GM19463 (cell line): Measurements from ENCODE around the gene WDR86.
A peak's percentile ranks its signal among the peaks of the same experiment; 100 is the strongest.

ENCODE experiments used
- ATAC-seq: cut with Tn5 transposase; IDR thresholded peaks from one replicate; pipeline ENCODE4 v1.9.1; 2021; ENCODE audit warnings: mild to moderate bottlenecking, moderate library complexity; ENCODE audit not compliant: unreplicated experiment

WDR86 gene

DNA sequence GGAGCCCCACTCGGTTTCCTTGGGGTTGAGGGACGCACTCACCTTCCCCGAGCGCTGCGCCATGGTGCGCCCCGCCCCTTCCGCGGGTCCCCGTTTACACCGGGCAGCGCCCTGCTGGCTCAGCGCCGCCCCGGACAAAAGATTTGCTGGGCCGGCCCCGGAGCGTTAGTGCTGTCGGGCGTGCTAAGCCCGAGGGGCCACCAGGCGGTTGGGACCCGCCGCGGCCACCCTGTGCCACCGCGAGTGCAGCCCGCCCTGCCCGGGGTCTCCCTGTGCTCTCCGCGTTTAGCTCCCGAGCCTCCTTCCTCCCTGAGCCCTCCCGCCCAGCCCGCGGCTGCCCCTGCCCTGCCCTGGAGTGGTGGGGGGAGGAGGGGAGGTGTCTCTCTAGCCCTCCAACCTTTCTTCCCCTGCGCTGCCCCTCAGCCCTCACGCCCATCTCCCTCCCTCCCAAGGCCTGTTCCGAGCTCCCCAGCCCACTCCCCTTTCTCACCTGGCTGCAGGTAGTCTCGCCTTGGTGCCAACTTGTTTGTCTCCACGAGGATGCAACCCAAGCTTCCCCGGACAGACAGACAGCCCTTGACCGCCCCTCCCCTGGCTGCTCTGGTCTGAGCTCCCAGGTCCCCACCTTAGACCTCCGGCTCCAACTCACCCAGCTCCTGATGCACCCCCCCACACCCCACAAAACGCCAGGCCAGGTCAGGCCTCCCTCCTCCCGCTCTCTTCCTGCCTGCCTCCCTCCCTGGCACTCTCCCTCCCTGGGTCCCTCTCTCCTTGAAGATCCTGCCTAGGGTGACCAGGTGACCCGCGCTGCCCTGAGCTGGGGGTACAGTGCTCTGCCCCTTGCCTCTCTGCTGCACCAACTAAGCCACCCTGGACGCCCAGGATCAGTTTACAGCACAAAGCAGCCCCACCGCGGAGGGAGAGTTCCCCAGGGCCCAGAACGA lies 30.3 kb upstream of the WDR86 start, which contains the start of gene CRYGN:
Gene CRYGN (minus strand): TSS at position 287 of the 944 bp plus-strand sequence. CDS start 224 bp downstream, at position 63.
- no peak for ATAC-seq

DNA sequence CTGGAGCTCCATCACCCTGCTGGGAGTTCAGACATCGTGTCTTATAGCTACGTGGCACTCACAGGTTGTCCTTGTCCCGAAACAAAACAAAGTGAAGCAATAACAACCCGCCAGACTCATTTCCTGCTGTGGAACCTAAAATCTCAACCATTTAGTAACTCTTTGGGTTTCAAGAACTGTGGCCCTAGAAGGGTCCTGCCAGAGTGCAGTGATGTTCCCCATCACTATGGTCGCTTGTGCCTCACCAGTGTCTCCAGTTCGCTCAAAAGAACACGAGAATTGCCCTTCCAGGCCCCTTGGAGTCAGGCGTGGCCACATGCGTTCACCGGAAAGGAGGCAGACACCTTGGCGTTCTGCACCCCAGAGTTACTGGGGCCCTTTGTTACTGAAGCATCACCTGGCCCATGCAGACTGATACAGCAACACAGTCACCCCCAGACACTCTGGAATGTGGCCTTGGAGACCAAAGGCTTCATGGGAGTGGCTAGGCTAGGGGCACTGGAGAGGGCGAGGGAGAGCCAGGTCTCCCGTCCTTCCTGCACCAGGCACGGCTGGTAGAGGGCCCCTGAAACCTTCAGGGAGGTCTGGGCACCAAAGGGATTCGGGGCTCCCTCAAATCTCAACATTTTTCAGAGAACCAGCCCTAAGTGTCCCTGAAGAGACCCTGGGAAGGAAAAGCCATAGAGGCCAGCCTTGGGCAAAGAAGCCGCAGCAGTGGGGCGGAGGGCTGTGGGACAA lies 29.2 kb upstream of the WDR86 start:
- no peak for ATAC-seq

DNA sequence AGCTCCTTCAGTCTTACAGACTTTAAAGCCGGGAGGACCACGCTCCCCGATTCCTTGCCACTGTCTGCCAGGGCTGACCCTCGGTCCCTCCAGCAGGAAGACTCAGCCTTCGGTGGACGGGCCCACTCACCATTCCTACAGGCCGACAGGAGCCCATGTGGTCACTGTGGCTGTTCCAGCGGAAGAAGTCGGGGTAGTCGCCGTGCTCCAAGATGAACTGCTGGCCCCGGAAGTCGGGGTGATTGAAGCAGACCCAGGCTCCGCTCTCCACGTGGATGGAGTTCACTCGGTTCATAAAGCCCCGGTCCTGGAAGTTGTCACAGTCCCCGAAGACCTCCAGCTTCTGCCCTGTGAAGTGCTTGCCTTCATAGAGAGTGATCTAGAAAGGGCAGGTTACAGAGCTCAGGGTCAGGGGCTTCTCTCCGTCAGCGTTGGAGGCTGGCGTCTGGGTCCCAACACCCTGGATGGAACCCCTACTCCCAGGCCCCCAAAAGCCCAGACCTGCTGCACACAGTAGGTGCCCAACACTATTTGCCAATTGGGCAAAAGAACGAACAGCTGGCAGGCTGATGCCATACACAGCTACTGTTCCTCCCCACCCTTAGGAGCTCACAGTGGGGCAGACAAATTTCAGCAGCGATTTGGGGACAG lies 28.2 kb upstream of the WDR86 start:
- no peak for ATAC-seq

DNA sequence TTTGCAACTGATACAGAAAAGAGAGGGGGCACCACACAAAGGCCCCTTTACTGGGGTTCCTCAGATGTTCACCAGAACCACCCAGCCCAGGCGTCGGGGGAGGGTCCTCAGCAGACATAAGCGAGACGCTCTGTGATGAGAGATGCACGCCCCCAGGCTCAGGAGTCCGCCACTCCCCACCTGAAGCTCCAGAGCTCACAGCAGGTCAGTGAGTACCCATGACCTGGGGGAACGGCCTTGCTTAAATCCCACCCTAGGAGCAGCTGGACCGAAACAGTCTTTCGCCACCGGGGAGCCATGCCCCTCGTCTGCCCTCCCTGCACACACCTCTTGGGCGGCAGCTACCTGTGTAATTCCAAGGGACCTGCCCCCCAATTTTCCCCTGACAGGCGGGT lies 27.3 kb upstream of the WDR86 start:
- ATAC-seq, result no peak

DNA sequence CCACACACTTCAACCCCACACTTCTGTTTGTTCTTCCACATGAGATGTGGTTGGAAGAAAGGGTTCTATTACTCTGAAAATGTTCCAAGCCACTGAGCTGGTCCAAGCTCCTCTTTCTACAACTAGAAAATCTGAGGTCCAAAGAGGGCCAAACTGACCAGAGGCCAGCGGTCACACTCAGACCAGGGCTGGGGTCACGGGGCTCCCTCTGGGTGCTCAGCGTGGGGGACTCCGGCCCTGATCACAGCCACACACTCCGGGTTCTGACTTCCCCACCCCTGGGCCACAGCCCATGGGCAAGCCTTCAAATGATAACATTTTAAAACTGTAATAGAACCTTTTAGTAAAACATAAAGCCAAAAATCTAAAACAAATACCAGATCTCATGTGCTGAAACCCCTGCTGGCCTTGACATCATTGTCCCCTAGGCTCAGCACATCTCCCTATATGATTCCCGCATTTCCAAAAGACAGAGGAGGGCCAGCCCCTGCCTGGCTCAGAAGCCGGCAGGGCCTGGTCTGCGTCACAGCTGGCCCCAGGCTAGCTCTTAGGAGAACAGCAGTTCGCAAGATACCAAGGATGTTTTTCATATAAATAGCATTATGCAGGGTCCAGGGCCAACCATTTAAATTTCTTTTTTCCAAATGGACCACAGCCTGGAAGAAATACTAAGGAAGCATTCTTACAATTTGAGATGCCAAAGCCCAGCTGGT lies 26.8 kb upstream of the WDR86 start:
- ATAC-seq, result no peak

DNA sequence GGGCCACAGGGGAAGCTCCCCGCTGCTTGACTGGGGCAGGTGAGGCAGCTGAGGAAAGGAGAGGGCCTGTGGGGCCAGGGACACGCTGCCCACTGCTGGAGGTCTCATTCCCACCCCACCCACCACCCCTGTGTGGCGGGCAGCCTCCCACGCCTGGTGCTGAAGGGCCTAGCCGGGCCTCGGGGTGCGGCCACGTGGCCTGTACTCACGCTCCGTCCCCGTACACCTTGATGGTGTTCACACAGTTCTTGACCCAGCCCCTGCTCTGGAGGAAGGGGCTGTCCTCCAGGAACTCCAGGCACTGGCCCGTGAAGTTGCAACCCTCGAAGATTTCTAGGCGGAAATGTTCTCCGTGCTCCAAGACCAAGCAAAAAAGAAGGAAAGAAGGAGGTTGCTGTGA lies 26.1 kb upstream of the WDR86 start:
- ATAC-seq, result no peak

DNA sequence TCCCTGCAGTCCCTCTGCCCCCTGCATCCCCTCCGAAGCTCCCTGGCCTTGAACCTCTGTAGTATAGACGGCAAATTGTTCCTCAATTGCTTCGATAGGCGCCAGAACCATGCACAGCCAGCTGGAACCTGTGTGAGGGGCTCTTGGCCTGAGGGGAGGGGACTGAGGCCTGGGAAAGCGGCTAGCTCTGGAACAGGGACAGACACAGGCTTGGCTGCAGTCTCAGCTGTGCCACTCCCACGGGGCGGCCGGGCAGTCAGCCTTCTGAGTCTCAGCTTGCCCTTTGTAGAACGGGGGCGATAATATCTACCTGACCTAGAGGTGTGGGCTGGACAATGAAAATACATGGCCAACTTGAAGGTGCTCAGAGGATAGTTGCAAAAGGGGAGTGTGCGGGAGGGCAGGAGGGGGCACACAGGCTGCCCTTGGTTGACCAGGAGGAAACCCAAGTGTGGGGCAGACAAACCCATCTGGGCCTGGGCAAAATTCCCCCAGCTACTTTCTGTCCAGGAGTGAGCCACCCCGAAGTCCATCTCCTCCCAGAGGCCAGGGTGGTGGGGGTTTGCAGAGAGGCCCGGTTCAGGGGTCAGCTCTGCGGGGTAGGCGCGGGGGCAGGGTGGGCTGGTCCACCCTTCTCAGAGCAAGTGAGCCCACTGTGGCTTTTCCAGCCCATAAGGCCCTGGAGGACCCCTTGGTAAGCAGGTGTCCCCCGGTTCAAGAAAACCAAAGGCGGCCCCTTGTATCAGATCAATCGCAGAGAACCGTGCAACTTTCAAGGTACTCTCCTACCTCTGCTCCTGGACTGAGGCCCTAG lies 25.5 kb upstream of the WDR86 start:
- no peak for ATAC-seq

DNA sequence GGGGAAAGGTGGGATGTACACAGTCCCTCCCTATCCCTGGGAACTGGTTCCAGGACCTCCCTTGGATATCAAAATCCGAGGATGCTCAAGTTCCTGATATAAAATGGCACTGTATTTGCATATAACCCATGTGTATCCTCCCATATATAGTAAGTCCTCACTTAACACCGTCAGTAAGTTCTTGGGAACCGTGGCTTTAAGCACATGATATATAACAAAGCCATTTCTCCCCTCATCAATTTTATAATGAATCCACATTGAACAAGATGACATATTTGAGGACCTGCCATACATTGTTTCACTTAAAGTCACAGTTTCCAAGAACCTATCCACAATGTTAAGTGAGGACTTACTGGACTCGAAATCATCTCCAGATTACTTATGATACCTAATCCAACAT lies 24.7 kb upstream of the WDR86 start:
- no peak for ATAC-seq

DNA sequence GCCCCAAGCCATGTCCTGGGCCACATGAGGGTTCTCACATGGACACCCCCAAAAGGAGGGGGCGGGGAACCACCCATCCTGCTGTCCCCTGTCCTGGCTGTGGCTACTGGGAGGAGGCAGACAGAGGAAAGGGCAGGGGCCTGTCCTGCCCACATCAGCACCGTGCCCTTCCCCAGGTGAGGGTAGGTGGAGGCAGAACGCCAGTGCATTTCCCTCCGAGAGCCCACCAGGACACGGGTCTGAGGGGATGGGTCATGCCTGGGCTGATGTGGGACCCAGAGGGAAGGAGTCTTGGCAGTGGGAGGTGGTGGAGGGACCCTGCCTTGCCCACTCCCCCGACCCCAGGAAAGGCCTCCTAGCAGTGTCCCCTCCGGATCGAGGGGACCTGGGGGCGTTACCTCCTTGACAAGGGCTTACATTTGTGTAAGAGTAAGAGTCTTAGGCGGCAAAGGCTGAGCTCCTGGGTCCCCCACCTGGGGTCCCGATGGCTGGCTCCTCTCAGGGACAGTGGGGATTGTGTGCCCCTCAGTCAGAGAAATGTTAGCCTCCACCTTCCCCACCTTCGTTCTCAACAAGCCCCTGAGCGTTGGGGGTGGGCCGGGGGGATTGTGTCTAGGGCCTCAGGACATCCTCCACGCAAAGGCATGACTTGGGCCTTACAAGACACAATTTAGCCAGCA lies 24.0 kb upstream of the WDR86 start:
- no peak for ATAC-seq

DNA sequence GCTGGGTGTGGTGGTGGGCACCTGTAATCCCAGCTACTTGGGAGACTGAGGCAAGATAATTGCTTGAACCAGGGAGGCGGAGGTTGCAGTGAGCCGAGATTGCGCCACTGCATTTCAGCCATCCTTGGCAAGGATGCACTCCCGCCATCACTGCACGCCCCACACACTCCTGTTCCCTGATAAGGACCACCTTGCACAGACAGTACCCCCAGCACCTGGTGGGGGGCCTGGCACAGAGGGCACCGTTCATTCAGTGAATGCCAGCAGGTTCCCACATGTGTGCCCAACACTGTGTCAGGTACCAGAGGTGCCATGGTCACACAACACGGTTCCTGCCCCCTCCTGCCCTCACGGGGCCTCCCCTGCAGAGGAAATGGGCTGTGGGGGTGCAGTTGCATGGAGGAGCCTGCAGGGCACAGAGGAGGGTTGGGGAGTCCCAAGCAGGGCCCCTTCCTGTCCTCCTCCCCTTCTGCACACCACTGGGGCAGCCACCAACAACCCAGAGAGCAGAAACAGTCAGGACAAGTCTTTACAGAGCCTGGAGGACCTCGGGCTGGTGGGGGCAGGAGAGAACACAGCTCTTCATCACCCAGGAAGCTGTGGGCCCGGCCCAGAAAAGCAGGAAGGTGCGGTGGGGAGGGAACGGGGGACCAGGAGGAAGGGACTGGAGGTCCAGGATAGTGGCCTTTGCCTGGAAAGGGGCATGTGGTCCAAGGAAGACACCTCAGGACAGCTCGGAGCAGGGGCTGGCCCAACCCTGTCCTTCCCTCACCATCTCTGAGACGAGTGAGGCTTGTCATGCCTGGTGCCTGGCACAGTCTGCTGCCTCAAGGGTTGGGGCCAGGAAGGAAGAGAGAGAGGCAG lies 23.1 kb upstream of the WDR86 start:
- peak; percentile 59 for ATAC-seq

DNA sequence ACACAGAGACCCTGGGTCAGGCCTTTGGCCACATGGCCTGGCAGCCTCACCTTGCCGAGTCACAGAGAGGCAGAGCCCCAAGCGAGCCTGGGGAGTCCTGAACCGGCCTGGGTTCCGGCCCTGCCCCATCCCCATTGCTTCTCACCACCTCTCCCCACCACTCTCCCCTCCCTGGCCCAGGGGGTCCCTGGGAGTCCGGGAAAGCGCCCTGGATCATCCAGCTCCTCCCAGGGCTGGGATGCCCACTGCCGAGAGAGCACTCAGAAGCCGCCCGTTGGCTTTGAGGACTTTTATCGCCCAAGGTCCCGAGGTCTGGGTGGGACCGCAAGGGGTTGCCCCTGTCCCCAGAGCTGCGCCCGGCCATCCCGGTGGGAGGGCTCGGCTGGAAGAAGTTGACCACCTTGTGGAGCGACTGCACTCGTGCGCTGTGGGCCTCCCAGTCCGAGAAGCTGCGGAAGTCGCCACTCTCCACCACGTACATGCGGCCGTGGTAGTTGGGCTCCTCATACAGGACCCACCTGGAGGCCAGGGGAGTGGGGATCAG lies 22.0 kb upstream of the WDR86 start:
- no peak for ATAC-seq

DNA sequence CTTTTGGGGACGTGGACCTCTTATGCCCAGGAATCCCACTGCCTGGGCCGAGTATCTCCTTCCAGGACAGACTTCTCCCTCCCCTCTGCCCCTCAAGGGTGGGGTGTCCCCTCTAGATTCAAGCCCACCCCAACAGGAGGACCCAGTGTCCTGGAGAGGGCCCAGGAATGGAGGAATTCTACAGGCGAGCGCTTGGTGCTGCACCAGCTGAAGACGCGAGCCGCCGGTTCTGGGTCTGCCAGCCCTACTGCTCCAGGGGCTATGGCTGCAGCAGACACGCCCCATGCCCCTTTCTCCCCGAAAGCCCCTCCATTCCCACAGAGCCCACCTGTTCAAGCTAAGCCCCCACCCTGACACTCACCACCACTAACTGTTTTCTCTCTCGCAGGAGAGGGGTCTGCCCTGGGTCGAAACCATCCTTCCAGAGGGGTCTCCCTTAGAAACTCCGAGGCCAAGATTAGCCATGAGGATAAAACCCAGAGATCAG lies 21.5 kb upstream of the WDR86 start:
- no peak for ATAC-seq

DNA sequence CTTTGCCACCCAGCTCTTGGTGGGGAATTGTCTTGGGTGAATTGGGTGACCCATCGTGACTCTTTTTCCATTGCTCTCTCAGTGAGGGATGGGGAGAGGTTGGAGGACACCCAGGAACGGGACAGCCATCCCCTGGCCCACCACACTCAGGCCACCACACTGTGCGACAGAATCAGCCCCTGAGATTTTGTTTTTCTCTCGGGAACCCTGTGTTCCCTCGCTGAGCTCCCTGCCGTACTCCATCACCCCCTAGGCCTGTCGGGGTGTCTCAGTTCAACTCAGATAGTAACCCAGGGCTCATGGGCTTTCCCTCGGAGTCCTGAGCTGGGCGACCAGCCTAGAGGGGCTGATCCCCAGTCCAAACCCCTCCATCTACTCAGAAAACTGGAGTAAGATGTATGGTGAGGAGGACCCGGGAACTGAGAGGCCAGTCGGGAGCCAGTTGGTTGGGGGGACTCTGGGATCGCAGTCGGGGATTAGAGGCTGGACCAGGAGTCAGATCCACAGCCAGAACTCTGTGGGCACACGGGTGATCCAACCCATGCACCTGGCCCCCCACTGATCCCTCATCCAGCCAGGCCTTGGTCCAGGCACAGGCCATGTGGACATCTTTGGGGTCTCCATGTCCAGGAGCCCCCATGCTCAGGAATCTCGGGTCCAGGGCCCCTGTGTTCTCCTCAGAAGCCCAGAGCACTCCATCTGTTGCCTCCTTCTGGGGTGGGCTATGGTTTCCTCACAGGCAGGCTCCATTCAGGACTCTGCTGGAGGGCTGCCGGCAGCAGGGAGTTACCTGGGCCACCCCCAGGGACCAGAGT lies 20.8 kb upstream of the WDR86 start:
- no peak for ATAC-seq

DNA sequence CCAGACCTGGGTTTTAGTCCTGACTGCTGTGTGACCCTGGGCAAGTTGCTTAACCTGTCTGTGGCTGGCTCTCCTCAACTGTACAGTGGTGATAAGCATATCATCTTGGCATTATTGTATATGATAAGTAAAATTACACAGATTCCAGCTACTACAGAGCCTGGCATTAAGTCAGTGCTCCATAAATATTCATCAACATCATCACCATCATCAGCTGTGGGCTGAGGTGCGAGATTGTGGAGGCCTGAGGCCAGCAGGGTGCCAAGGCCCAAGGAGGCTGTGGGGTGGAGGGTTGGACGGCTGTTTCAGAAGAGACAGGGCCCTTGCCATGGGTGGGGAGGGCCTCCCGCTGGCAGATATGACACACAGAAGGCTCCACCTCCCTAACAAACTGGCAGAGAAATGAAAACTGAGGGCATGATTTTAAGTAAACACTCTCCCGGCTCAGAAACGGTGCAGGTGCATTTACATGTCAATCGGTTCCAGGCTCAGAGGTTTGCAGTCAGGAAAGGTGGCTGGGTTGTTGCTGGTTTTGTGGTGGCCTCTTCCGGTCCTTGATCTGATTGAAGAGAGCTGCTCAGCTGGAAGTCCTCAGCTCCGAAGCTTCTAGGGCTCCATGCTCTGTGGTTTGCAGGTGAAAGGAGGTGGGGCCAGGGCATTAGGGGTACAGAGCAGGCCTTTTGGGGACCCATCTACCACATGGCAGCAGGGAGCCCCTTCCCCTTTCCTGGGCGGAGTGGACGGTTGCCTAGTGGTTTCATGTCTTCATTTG lies 19.9 kb upstream of the WDR86 start:
- ATAC-seq, result no peak

DNA sequence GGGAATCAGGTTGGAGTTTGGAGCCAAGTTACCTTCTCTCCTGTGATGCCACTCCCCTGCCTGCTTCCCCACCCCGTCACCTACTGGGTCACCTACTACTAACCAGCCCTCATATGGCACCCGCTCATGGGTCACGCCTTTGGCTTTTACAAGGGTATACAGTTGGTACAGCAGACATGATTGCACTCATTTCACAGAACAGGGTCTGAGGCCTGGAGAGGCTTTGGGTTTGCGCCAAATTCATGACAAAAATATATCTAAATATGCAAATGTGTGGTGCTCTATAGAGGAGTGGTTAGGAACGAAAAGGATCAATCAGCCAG lies 19.4 kb upstream of the WDR86 start:
- ATAC-seq, result no peak

DNA sequence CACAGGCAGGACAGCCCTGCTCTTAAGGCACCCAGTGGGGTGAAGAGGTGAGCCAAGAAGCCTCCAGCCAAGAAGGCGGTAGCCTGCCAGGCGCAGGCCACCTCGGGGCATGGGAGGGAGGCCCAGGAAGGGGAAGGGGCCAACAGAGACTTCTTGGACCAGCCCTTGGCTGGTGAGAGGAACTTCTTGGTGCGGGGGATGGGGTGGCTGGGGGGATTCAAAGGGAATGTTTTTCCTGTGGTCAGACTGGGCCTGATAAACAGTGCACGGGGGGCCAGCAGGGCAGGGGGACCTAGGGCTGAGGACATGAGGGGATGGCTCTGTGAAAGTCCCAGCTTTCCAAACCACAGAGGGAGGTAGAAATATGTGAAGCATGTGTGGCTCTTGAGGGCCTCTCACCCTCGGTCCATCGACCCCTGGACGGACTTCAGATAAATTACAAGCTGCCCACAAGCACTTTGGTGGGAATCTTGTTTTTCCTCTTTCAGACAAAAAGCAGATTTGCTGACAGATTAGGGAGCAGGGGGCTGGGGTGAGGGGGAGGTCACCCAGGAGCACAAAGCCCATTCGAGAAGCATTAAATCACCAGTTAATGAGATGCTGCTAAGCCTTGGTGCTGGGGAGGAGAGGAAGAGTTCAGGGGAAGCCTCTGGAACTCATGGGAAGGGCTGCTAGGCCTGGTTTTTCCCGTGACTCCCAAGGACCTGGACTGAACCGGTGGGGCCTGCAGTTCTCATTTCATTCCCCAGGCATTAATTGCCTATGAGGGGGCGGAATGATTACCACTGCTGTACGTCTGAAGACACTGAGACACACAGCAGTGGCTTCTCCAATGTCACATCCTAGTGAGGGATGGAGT lies 18.8 kb upstream of the WDR86 start:
- ATAC-seq, result no peak
